ENCODE data around the gene ZNF71. TPM values are rescaled to one million over a fixed set of nuclear protein-coding genes. Genes with fewer than 3 reads are reported as not detected.

Gene ZNF71
- total and polyA plus RNA-seq, 2 experiments from 2014 or later: 12.5 to 15.3 TPM

DNA sequence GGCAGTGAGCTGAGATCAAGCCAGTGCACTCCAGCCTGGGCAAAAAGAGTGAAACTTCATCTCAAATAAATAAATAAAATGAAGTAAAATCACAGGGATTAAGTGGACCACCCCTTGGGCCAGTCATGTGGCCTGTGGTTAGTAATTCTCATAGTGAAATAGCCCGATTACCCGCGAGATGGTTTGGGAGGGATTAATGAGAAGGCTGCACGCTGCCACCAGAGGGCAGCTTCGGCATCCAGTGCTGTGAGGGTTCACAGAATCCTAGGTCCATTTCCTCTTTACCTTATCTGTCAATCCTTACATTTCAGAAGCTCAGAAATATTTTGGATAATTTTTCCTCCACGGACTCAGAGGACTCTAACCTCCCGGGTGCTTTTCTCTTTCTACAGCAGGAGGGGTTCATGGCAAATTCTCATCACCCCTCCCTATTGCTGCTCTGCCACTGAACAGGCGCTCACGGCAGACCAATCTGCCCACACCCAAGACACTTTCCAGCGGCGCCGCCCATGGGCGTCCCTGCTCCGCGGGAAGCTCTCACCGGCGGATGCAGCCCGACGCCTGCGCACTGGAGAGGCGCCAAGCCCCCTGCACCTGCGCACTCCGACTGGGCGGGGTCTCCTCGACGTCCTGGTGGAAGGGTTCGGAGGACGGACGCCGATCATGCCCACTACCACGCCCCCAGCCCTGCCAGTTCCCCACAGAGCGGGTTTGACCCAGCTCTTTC is 65.4 kb downstream of the ZNF71 start:
- peaks cover 5% of the 10 kb centered on the region for H3K9me3 ChIP-seq (ENCODE audit: low read depth)
- TF ChIP-seq, protein P1, sequence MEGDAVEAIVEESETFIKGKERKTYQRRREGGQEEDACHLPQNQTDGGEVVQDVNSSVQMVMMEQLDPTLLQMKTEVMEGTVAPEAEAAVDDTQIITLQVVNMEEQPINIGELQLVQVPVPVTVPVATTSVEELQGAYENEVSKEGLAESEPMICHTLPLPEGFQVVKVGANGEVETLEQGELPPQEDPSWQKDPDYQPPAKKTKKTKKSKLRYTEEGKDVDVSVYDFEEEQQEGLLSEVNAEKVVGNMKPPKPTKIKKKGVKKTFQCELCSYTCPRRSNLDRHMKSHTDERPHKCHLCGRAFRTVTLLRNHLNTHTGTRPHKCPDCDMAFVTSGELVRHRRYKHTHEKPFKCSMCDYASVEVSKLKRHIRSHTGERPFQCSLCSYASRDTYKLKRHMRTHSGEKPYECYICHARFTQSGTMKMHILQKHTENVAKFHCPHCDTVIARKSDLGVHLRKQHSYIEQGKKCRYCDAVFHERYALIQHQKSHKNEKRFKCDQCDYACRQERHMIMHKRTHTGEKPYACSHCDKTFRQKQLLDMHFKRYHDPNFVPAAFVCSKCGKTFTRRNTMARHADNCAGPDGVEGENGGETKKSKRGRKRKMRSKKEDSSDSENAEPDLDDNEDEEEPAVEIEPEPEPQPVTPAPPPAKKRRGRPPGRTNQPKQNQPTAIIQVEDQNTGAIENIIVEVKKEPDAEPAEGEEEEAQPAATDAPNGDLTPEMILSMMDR (IDR thresholded peaks at IDR 0.05; ENCODE audit: low read depth, low read length): no peak
- DNase-seq (ENCODE audit: low read depth in 1 of 2, low spot score in 1 of 2): no peak
- H3K4me3 ChIP-seq: no peak overlapping the region
- H3K27me3 ChIP-seq: no peaks in the 10 kb centered on the region
- H3K36me3 ChIP-seq: no peaks in the 10 kb centered on the region
- H3K27ac ChIP-seq: no peak overlapping the region
- no peaks in the 10 kb centered on the region for H3K4me1 ChIP-seq (ENCODE audit: low read depth)

DNA sequence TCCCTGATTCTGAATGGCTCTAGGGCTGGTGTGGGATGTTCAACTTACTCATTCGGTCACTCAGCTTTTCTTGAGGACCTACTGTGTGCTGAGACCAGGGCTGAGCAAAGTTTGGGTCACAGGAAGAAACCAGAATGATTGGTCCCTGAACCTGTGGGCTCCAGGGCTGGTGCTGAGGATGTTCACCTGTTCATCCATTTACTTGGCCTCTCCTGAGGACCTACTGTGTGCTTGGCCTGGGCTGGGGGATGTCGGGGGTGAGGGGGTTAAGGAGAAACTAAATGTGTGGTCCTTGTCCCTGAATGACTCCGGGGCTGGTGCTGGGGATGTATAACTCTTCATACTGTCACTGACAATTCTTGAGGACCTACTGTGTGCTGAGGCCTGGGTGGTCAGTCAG is 66.1 kb downstream of the ZNF71 start:
- Histone ChIP-seq H3K27me3 (no peaks in the 10 kb centered on the region), H3K4me1 (ENCODE audit: low read depth) (no peaks in the 10 kb centered on the region), H3K9me3 (ENCODE audit: low read depth) (peaks cover 5% of the 10 kb centered on the region), H3K27ac (no peak overlapping the region), H3K36me3 (no peaks in the 10 kb centered on the region), H3K4me3 (no peak overlapping the region)
- no peak for DNase-seq (ENCODE audit: low read depth in 1 of 2, low spot score in 1 of 2)
- TF ChIP-seq, protein P1 (IDR thresholded peaks at IDR 0.05; ENCODE audit: low read depth, low read length): no peak

DNA sequence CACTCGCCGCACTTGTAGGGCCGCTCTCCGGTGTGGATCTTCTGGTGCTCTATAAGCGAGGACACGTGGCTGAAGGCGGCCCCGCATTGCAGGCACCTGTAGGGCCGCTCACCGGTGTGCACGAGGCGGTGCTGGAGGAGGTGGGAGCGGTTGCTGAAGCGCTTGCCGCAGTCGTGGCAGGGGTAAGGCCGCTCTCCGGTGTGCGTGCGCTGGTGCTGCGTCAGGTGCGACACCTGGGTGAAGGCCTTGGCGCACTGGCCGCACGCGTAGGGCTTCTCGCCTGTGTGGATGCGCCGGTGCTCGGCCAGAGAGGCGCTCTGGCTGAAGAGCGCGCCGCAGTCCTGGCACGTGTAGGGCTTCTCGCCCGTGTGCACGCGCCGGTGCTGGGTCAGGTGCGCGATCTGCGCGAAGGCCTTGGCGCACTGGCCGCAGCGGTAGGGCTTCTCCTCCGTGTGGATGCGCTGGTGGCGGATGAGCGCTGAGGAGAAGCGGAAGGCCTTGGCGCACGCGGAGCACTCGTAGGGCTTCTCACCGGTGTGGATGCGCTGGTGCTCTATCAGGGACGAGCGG is 68.9 kb downstream of the ZNF71 start:
- no peaks in the 10 kb centered on the region for H3K27me3 ChIP-seq
- no peak overlapping the region for H3K4me3 ChIP-seq
- H3K9me3 ChIP-seq (ENCODE audit: low read depth): no peaks in the 10 kb centered on the region
- TF ChIP-seq, protein P1 (IDR thresholded peaks at IDR 0.05; ENCODE audit: low read depth, low read length): no peak
- H3K4me1 ChIP-seq (ENCODE audit: low read depth): no peaks in the 10 kb centered on the region
- H3K27ac ChIP-seq: no peak overlapping the region
- DNase-seq (ENCODE audit: low read depth in 1 of 2, low spot score in 1 of 2): no peak
- no peaks in the 10 kb centered on the region for H3K36me3 ChIP-seq

DNA sequence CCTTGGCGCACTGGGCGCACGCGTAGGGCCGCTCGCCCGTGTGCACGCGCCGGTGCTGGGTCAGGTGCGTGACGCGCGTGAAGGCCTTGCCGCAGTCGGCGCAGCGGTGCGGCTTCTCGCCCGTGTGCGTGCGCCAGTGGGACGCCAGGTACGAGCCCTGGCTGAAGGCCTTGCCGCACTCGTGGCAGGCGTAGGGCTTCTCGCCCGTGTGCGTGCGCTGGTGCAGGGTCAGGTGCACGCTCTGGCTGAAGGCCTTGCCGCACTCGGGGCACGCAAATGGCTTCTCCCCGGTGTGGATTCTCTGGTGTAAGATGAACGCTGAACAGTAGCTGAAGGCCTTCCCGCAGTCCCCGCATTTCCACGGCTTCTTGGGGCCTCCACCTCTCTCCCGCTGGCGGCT is 69.4 kb downstream of the ZNF71 start:
- no peaks in the 10 kb centered on the region for H3K36me3 ChIP-seq

DNA sequence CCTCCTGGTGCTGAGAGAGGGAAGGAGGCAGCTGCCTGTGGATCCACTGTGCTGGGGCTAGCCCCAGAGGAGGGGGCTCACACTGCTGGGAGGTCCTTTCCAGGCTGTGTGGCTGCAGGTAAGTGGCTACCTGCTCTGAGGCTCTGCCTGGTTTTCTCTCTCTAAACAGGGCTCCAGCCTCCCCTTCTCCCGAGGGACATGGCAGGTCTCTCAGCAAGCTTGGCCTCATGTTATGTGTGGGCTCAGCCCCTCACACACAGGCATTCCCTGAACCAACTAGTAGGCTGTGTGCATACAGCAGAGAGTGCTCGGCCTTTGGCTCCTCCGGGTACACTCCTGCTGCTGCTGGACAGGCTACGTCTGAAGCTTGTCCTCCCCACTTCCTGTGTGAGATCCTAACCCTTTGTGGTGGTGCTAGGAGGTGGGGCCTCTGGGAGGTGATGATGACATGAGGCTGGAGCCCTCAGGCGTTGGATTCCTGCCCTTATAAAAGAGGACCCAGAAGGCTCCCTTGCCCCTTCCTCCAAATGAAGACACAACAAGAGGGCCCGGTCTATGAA is 72.3 kb downstream of the ZNF71 start:
- no peaks in the 10 kb centered on the region for H3K4me1 ChIP-seq (ENCODE audit: low read depth)
- H3K9me3 ChIP-seq (ENCODE audit: low read depth): no peaks in the 10 kb centered on the region
- no peaks in the 10 kb centered on the region for H3K36me3 ChIP-seq
- TF ChIP-seq, protein P1 (IDR thresholded peaks at IDR 0.05; ENCODE audit: low read depth, low read length): no peak
- no peak overlapping the region for H3K4me3 ChIP-seq
- no peak for DNase-seq (ENCODE audit: low read depth in 1 of 2, low spot score in 1 of 2)
- no peak overlapping the region for H3K27ac ChIP-seq
- H3K27me3 ChIP-seq: no peaks in the 10 kb centered on the region

More for the DNA sequence above, 69.4 kb downstream of the ZNF71 start:
- no peaks in the 10 kb centered on the region for H3K27me3 ChIP-seq
- H3K9me3 ChIP-seq (ENCODE audit: low read depth): no peaks in the 10 kb centered on the region
- no peaks in the 10 kb centered on the region for H3K4me1 ChIP-seq (ENCODE audit: low read depth)
- no peak for DNase-seq (ENCODE audit: low read depth in 1 of 2, low spot score in 1 of 2)
- H3K4me3 ChIP-seq: no peak overlapping the region
- TF ChIP-seq, protein P1 (IDR thresholded peaks at IDR 0.05; ENCODE audit: low read depth, low read length): no peak
- no peak overlapping the region for H3K27ac ChIP-seq

Data from cardiac muscle cell (in vitro differentiated cells and primary cell).